H1 (cell line): ENCODE results near the gene PDE9A. TPM values are rescaled to one million over a fixed set of nuclear protein-coding genes. Genes with fewer than 3 reads are reported as not detected.

Experiments
- PHF8 ChIP-seq: fragments of 200-600 bp; sonication (generic); conservative IDR thresholded peaks from 2 replicates; pipeline ENCODE4 v1.7.1; 2012; ENCODE audit warnings: low read depth, mild to moderate bottlenecking, inconsistent platforms, low read length, moderate library complexity
- SUZ12 ChIP-seq: fragments of 200-600 bp; sonication (generic); IDR thresholded peaks from 2 replicates; pipeline ENCODE4 v1.6.1; 2012; ENCODE audit warnings: mild to moderate bottlenecking, inconsistent platforms, low read length, moderate library complexity, mixed read lengths
- TCF12 ChIP-seq: IDR thresholded peaks from 2 replicates; pipeline ENCODE4 v1.6.1; 2011; ENCODE audit warnings: low read depth, mild to moderate bottlenecking, low read length
- polyA plus RNA-seq, 7 experiments: library from polyadenylated mRNA; depleted of rRNA in 3 of 7; stranded (reverse) in 5 of 7; unstranded in 2 of 7; fragments of >200 nt in 5 of 7; fragments of 200-250 nt in 2 of 7; gene quantifications; 1 replicate in 5 of 7; 2 replicates in 1 of 7; 4 replicates in 1 of 7; pipeline versions ENCODE4 v1.2.1 to v1.2.3, GENCODE V29; 2011 to 2013; ENCODE audit warnings: missing spikeins in 2 of 7, mixed read lengths in 2 of 7
- total RNA-seq: library from RNA; stranded (reverse); fragmentation: NEBNext Ultra II Directional; extraction: Animal tissue kit (Norgen Biotek cat#: 25700); gene quantifications from 2 replicates; pipeline ENCODE4 v1.2.1, GENCODE V29; 2021

The PDE9A gene
- total and polyA plus RNA-seq, 2 of the 8 experiments (the other 6 are each of a cell fraction or from before 2014, with no cell fraction given) = 39.2 to 45.9 TPM

DNA sequence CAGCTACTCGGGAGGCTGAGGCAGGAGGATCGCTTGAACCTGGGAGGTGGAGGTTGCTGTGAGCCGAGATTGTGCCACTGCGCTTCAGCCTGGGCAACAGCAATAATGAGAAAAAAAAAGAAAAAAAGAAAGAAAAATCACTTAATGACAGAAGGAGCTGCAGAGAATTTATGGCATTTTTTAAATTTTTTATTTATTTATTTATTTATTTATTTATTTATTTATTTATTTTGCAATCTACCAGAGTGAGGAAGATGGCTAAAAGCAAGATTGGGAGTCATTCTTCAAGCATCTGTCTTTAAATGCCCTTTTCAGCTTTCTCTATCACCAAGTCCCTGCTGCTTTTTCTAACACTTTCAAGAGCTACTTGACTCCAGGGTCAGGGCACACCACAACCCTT is 134.2 kb downstream of the PDE9A start (continued):
- TF ChIP-seq SUZ12 (no peak), PHF8 (no peak), TCF12 (no peak)
